HG03342 (cell line): ENCODE data around the gene DIS3L2.

ENCODE experiments used
- ATAC-seq: cut with Tn5 transposase; IDR thresholded peaks from one replicate; pipeline ENCODE4 v1.9.1; 2021; ENCODE audit warnings: mild to moderate bottlenecking, moderate library complexity; ENCODE audit not compliant: unreplicated experiment

DIS3L2 gene

GRCh38 chr2:232225429-232225828 is 263.9 kb downstream of the DIS3L2 start:
- no peak for ATAC-seq

- ATAC-seq, result no peak
Measured at GRCh38 chr2:232225895-232226294, 264.4 kb downstream of the DIS3L2 start.

- no peak for ATAC-seq
Measured at GRCh38 chr2:232228332-232228731, 266.8 kb downstream of the DIS3L2 start.

- no peak for ATAC-seq
Measured at GRCh38 chr2:232228971-232229894, 267.7 kb downstream of the DIS3L2 start.

GRCh38 chr2:232229911-232230310 is 268.4 kb downstream of the DIS3L2 start:
- no peak for ATAC-seq

- ATAC-seq, result no peak
Measured at GRCh38 chr2:232230560-232230959, 269.0 kb downstream of the DIS3L2 start.

- ATAC-seq, result no peak
Measured at GRCh38 chr2:232231554-232231953, 270.0 kb downstream of the DIS3L2 start.

GRCh38 chr2:232232915-232233314 is 271.4 kb downstream of the DIS3L2 start:
- ATAC-seq, result no peak

- ATAC-seq, result no peak
Measured at GRCh38 chr2:232234922-232235615, 273.6 kb downstream of the DIS3L2 start.

- peak; percentile 41 for ATAC-seq
Measured at GRCh38 chr2:232235716-232236115, 274.2 kb downstream of the DIS3L2 start.

GRCh38 chr2:232236200-232236599 is 274.7 kb downstream of the DIS3L2 start:
- peak; percentile 86 for ATAC-seq

- ATAC-seq, result no peak
Measured at GRCh38 chr2:232237464-232237863, 276.0 kb downstream of the DIS3L2 start.

GRCh38 chr2:232238108-232238507 is 276.6 kb downstream of the DIS3L2 start:
- ATAC-seq, result no peak

GRCh38 chr2:232238596-232238995 is 277.1 kb downstream of the DIS3L2 start:
- ATAC-seq, result no peak

- ATAC-seq, result no peak
Measured at GRCh38 chr2:232239951-232240681, 278.6 kb downstream of the DIS3L2 start.

GRCh38 chr2:232240906-232241305 is 279.4 kb downstream of the DIS3L2 start:
- ATAC-seq, result no peak

- no peak for ATAC-seq
Measured at GRCh38 chr2:232242316-232242715, 280.8 kb downstream of the DIS3L2 start.

- no peak for ATAC-seq
Measured at GRCh38 chr2:232245111-232245510, 283.6 kb downstream of the DIS3L2 start.

- ATAC-seq, result no peak
Measured at GRCh38 chr2:232246245-232246644, 284.7 kb downstream of the DIS3L2 start.

- no peak for ATAC-seq
Measured at GRCh38 chr2:232249096-232249495, 287.6 kb downstream of the DIS3L2 start.
